Endothelial cell of umbilical vein (primary cell): Measurements from ENCODE around the gene IFNB1. TPM values are rescaled to one million over a fixed set of nuclear protein-coding genes. Genes with fewer than 3 reads are reported as not detected.

Experiments
- BruUV-seq: library from RNA; stranded (reverse); fragments of 400-500 nt; replicated peaks from 2 replicates; lab custom pipeline; 2021; lab: Mats Ljungman, UMichigan
- CTCF ChIA-PET: fragments of 300-600, 350-600 bp; sonication (Branson Sonifier 250); formaldehyde crosslinking; loops from one replicate; lab custom pipeline; 2021; ENCODE audit warnings: antibody characterized with exemption, inconsistent platforms; lab: Charles Lee
- POLR2A ChIA-PET: fragments of 300-600, 350-600 bp; sonication (Branson Sonifier 250); formaldehyde crosslinking; loops from one replicate; lab custom pipeline; 2021; ENCODE audit warnings: antibody characterized with exemption, inconsistent platforms; lab: Charles Lee
- DNase-seq: peaks from one replicate; pipeline ENCODE4 v3.0.0-alpha.2; 2011; ENCODE audit warnings: low read depth, low spot score
- FAIRE-seq: peaks from 2 replicates; lab custom pipeline; 2011; peaks lifted over from hg19 to GRCh38; lab: Jason Lieb, UNC
- H2AFZ ChIP-seq: 2 replicates; pipeline ENCODE4 v1.6.0; 2012; ENCODE audit warnings: low read depth, low read length, control low read depth, inconsistent platforms
- H3K27ac ChIP-seq: 2 replicates; pipeline ENCODE4 v1.5.1; 2011; ENCODE audit warnings: low read depth, mild to moderate bottlenecking, control low read depth, low read length, moderate library complexity; ENCODE audit not compliant: insufficient read depth
- H3K27me3 ChIP-seq, 2 experiments: 2 replicates each; pipeline versions ENCODE4 v1.6.0 to v1.6.1; 2011; ENCODE audit warnings: low read length in 2 of 2, mixed read lengths in 1 of 2; ENCODE audit not compliant: control insufficient read depth in 2 of 2, insufficient read depth in 2 of 2
- H3K36me3 ChIP-seq, 2 experiments: 2 replicates in 1 of 2; 3 replicates in 1 of 2; pipeline ENCODE4 v1.5.1; 2011; ENCODE audit warnings: low read length in 2 of 2, mild to moderate bottlenecking in 1 of 2, moderate library complexity in 1 of 2; ENCODE audit not compliant: control insufficient read depth in 2 of 2, insufficient read depth in 2 of 2; ENCODE audit errors: extremely low read depth in 1 of 2
- H3K4me1 ChIP-seq: 3 replicates; pipeline ENCODE4 v1.5.1; 2011; ENCODE audit warnings: mild to moderate bottlenecking, low read length; ENCODE audit not compliant: control insufficient read depth, insufficient read depth; ENCODE audit errors: extremely low read depth
- H3K4me2 ChIP-seq: 2 replicates; pipeline ENCODE4 v1.6.1; 2011; ENCODE audit warnings: low read length, control low read depth, mixed read lengths; ENCODE audit not compliant: insufficient read depth
- H3K4me3 ChIP-seq, 3 experiments: fragments of 200-600 bp in 1 of 3; sonication (generic), shearing (Covaris generic) in 1 of 3; replicated peaks in 1 of 3; 2 replicates each; pipeline ENCODE4 v1.5.1; 2011 to 2016; ENCODE audit warnings: control low read depth in 3 of 3, low read length in 3 of 3, mild to moderate bottlenecking in 2 of 3, inconsistent platforms in 1 of 3, low read depth in 1 of 3, moderate library complexity in 1 of 3; ENCODE audit not compliant: insufficient read depth in 1 of 3
- H3K79me2 ChIP-seq: 2 replicates; pipeline ENCODE4 v1.6.0; 2012; ENCODE audit warnings: low read length, inconsistent platforms; ENCODE audit not compliant: control insufficient read depth, insufficient read depth
- H3K9ac ChIP-seq: replicated peaks from 2 replicates; pipeline ENCODE3; 2011; ENCODE audit warnings: low read length, control low read depth; ENCODE audit not compliant: insufficient read depth; ENCODE audit errors: extremely low read depth
- H3K9me1 ChIP-seq: replicated peaks from 3 replicates; pipeline ENCODE4 v1.6.0; 2011; ENCODE audit warnings: mild to moderate bottlenecking, low read length; ENCODE audit not compliant: control insufficient read depth, insufficient read depth; ENCODE audit errors: extremely low read depth
- H3K9me3 ChIP-seq: replicated peaks from 2 replicates; pipeline ENCODE4 v1.5.1; 2012; ENCODE audit warnings: low read length, inconsistent platforms; ENCODE audit not compliant: control insufficient read depth, insufficient read depth
- H4K20me1 ChIP-seq: replicated peaks from 2 replicates; pipeline ENCODE3; 2011; ENCODE audit warnings: mild to moderate bottlenecking, low read length; ENCODE audit not compliant: control insufficient read depth, insufficient read depth; ENCODE audit errors: extremely low read depth
- EZH2 ChIP-seq: IDR thresholded peaks from 2 replicates; pipeline ENCODE4 v1.6.1; 2012; ENCODE audit warnings: borderline replicate concordance, low read depth, mild to moderate bottlenecking, moderate library complexity, low read length, inconsistent platforms; ENCODE audit not compliant: severe bottlenecking
- FOS ChIP-seq: IDR thresholded peaks from 2 replicates; pipeline ENCODE4 v1.6.1; 2011; ENCODE audit warnings: mild to moderate bottlenecking, low read length, moderate library complexity, borderline replicate concordance; ENCODE audit not compliant: insufficient read depth
- GATA2 ChIP-seq: IDR thresholded peaks from 2 replicates; pipeline ENCODE4 v1.7.0; 2011; ENCODE audit warnings: low read depth, mild to moderate bottlenecking, moderate library complexity, mixed read lengths, low read length; ENCODE audit not compliant: insufficient read length, insufficient read depth
- JUN ChIP-seq: IDR thresholded peaks from 2 replicates; pipeline ENCODE4 v1.6.1; 2011; ENCODE audit warnings: borderline replicate concordance, low read depth; ENCODE audit not compliant: insufficient read length, insufficient read depth
- MYC ChIP-seq: IDR thresholded peaks from one replicate; pipeline ENCODE4 v1.6.1; 2011; ENCODE audit warnings: mild to moderate bottlenecking, low read depth, low read length
- POLR2A ChIP-seq: IDR thresholded peaks from 2 replicates; pipeline ENCODE4 v1.6.1; 2012; ENCODE audit warnings: low read depth, mild to moderate bottlenecking, control low read depth, low read length
- POLR2AphosphoS5 ChIP-seq: IDR thresholded peaks from 2 replicates; pipeline ENCODE4 v1.6.1; 2012; ENCODE audit warnings: low read depth, mild to moderate bottlenecking, control low read depth, low read length, moderate library complexity; ENCODE audit not compliant: insufficient read depth
- dilution Hi-C: fragments of 300-500 bp; cut with MboI; formaldehyde crosslinking; loops from one replicate; pipeline ENCODE4 v1.15.0; 2019; ENCODE audit warnings: low sequenced_read_pairs; ENCODE audit not compliant: extremely low pct_ligation_motif_present
- intact Hi-C: fragments of 100-400 bp; cut with micrococcal nuclease; formaldehyde crosslinking; loops from one replicate; pipeline ENCODE4 v1.10.0; 2022
- polyA plus RNA-seq, 4 experiments: library from polyadenylated mRNA; depleted of rRNA in 3 of 4; stranded (reverse) in 3 of 4; unstranded in 1 of 4; fragments of >200 nt; gene quantifications; 2 replicates each; pipeline versions ENCODE4 v1.2.1 to v1.2.3, GENCODE V29; 2011 to 2012; ENCODE audit warnings: missing spikeins in 1 of 4
- total RNA-seq: library from RNA; stranded (reverse); gene quantifications from 2 replicates; pipeline ENCODE4 v1.2.3, GENCODE V29; 2021
- TF ChIP-seq, protein P1 (sequence below), 2 donors: IDR thresholded peaks; 1 replicate in 1 of 2; 2 replicates in 1 of 2; pipeline ENCODE4 v1.5.1; 2011; ENCODE audit warnings: low read length in 2 of 2, mild to moderate bottlenecking in 2 of 2, moderate library complexity in 2 of 2, control low read depth in 1 of 2, inconsistent platforms in 1 of 2, low read depth in 1 of 2; ENCODE audit not compliant: insufficient read depth in 1 of 2; ENCODE audit errors: extremely low read depth in 1 of 2
- TF ChIP-seq, protein P2 (sequence below): IDR thresholded peaks from 2 replicates; pipeline ENCODE4 v1.6.1; 2011; ENCODE audit not compliant: insufficient read depth, insufficient read length

The IFNB1 gene
- total and polyA plus RNA-seq, 2 donors (not counting 3 experiments of a cell fraction or from before 2014, with no cell fraction given), result not detected

DNA sequence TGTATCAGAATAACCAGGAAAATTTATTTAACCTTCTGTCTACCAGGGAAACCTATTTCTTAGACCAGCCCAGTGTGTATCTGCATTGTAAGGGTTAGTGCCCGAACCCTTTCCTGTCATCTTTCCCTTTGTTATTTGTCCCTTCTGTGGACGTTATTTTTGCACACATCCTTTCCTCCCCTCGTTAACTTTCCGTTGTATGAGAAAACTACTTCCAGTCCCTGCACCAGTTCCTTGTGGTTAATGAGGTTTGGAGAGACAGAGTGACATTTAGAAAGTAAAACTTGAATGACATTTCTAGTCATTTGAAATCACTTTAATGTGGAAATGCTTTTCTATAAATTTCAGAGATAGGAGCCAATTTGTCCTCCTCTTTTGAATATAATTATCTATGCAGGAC is 4.3 kb upstream of the IFNB1 start:
- POLR2A ChIA-PET, result no interaction called here

More for the DNA sequence above, 4.3 kb upstream of the IFNB1 start:
- dilution Hi-C loops (no loop called here), intact Hi-C loops (no loop called here)
- Histone ChIP-seq H3K36me3 (no peaks in the 10 kb centered on the region), H3K9me1 (peaks cover 2% of the 10 kb centered on the region), H4K20me1 (no peaks in the 10 kb centered on the region), H3K4me2 (peak overlapping the region; percentile 14), H2AFZ (no peak overlapping the region), H3K9ac (no peak overlapping the region), H3K27me3 (peaks cover 0 to 2% of the 10 kb centered on the region in 2 experiments), H3K9me3 (no peaks in the 10 kb centered on the region), H3K79me2 (no peaks in the 10 kb centered on the region), H3K27ac (no peak overlapping the region), H3K4me1 (peaks cover 13% of the 10 kb centered on the region), H3K4me3 (no peak overlapping the region)
- BruUV-seq, result no TSS peak
- FAIRE-seq (no peak), DNase-seq (no peak)
- TF ChIP-seq, protein P1, sequence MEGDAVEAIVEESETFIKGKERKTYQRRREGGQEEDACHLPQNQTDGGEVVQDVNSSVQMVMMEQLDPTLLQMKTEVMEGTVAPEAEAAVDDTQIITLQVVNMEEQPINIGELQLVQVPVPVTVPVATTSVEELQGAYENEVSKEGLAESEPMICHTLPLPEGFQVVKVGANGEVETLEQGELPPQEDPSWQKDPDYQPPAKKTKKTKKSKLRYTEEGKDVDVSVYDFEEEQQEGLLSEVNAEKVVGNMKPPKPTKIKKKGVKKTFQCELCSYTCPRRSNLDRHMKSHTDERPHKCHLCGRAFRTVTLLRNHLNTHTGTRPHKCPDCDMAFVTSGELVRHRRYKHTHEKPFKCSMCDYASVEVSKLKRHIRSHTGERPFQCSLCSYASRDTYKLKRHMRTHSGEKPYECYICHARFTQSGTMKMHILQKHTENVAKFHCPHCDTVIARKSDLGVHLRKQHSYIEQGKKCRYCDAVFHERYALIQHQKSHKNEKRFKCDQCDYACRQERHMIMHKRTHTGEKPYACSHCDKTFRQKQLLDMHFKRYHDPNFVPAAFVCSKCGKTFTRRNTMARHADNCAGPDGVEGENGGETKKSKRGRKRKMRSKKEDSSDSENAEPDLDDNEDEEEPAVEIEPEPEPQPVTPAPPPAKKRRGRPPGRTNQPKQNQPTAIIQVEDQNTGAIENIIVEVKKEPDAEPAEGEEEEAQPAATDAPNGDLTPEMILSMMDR (IDR thresholded peaks at IDR 0.05; ENCODE audit: extremely low read depth in 1 of 2, insufficient read depth in 1 of 2, low read depth in 1 of 2, low read length in 2 of 2), result no peak
- TF ChIP-seq MYC, result no peak
- TF ChIP-seq POLR2A, result no peak
- TF ChIP-seq EZH2, result no peak
- TF ChIP-seq JUN, result no peak
- TF ChIP-seq, protein P2, sequence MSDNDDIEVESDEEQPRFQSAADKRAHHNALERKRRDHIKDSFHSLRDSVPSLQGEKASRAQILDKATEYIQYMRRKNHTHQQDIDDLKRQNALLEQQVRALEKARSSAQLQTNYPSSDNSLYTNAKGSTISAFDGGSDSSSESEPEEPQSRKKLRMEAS, result no peak
- no peak for TF ChIP-seq GATA2
- no peak for TF ChIP-seq FOS
- TF ChIP-seq POLR2AphosphoS5, result no peak
- CTCF ChIA-PET, result interaction anchor here (0.9 to 2.1 kb wide), 3 partner anchors 9 to 51 kb away, joined by 3 to 11 read pairs (median 4); no protein-coding TSS in a partner anchor
